Measurements from ENCODE around the gene MMEL1.

GRCh38 chr1:2573250-2573920 lies 59.4 kb downstream of the MMEL1 start:
- TF ChIP-seq CTCF (IDR thresholded peaks at IDR 0.05) (no peak), REST (IDR thresholded peaks at IDR 0.05; ENCODE audit: insufficient read depth in 1 of 2, low read depth in 2 of 2, low read length in 1 of 2) (no peak), POLR2AphosphoS5 (IDR thresholded peaks at IDR 0.05; ENCODE audit: low read depth, low read length) (no peak), TCF7L2 (IDR thresholded peaks at IDR 0.05; ENCODE audit: low read depth, low read length) (no peak), SIN3A (IDR thresholded peaks at IDR 0.05; ENCODE audit: borderline replicate concordance, insufficient read depth, low read depth, low read length) (no peak)

Data from Panc1 (cell line).